ENCODE results near the gene CD9. TPM values are rescaled to one million over a fixed set of nuclear protein-coding genes. Genes with fewer than 3 reads are reported as not detected.

The CD9 gene
- total RNA-seq, 2 experiments from 2014 or later, result 5.4 to 5.7 TPM

GRCh38 chr12:6167327-6168280 lies 32.6 kb upstream of the CD9 start:
- H3K27ac Mint-ChIP-seq, result peak overlapping the region; percentile 31
- ChIA-PET POLR2A (interaction anchor here (0.6 kb wide), 1 partner anchor 13 kb away, joined by 3 read pairs; no protein-coding TSS in a partner anchor), CTCF (interaction anchor here (0.6 to 2.4 kb wide), 4 partner anchors 28 to 111 kb away, joined by 5 to 6 read pairs (median 6); no protein-coding TSS in a partner anchor)
- H3K36me3 Mint-ChIP-seq (ENCODE audit: low read depth), result no peaks in the 10 kb centered on the region
- H3K9me3 Mint-ChIP-seq, result no peaks in the 10 kb centered on the region
- H3K4me1 Mint-ChIP-seq, result peaks cover 25% of the 10 kb centered on the region
- peaks cover 2% of the 10 kb centered on the region for H3K27me3 Mint-ChIP-seq
- H3K4me3 Mint-ChIP-seq, result no peak overlapping the region
- DNase-seq, result peak; percentile 34

- no peaks in the 10 kb centered on the region for H3K36me3 Mint-ChIP-seq (ENCODE audit: low read depth)
- ChIA-PET POLR2A (no interaction called here), CTCF (interaction anchor here (0.5 kb wide), 1 partner anchor 1105 kb away, joined by 3 read pairs; no protein-coding TSS in a partner anchor)
- DNase-seq, result no peak
- H3K4me1 Mint-ChIP-seq, result peaks cover 25% of the 10 kb centered on the region
- H3K4me3 Mint-ChIP-seq, result no peak overlapping the region
- H3K27me3 Mint-ChIP-seq, result peaks cover 2% of the 10 kb centered on the region
- H3K9me3 Mint-ChIP-seq, result no peaks in the 10 kb centered on the region
- no peak overlapping the region for H3K27ac Mint-ChIP-seq
Measured at GRCh38 chr12:6171409-6172015, 28.7 kb upstream of the CD9 start.

- Mint-ChIP-seq H3K4me1 (peaks cover 22% of the 10 kb centered on the region), H3K4me3 (no peak overlapping the region), H3K9me3 (no peaks in the 10 kb centered on the region), H3K27ac (no peak overlapping the region), H3K27me3 (peaks cover 2% of the 10 kb centered on the region), H3K36me3 (ENCODE audit: low read depth) (no peaks in the 10 kb centered on the region)
- DNase-seq, result no peak
- ChIA-PET POLR2A (no interaction called here), CTCF (no interaction called here)
Measured at GRCh38 chr12:6172086-6172485, 28.1 kb upstream of the CD9 start.

GRCh38 chr12:6172862-6173261 lies 27.3 kb upstream of the CD9 start:
- H3K4me1 Mint-ChIP-seq, result peaks cover 15% of the 10 kb centered on the region
- no peak overlapping the region for H3K4me3 Mint-ChIP-seq
- POLR2A ChIA-PET, result no interaction called here
- CTCF ChIA-PET, result interaction anchor here (1.1 to 1.3 kb wide), 2 partner anchors 11 to 23 kb away, joined by 3 read pairs; no protein-coding TSS in a partner anchor
- H3K27ac Mint-ChIP-seq, result no peak overlapping the region
- H3K36me3 Mint-ChIP-seq (ENCODE audit: low read depth), result no peaks in the 10 kb centered on the region
- no peaks in the 10 kb centered on the region for H3K9me3 Mint-ChIP-seq
- H3K27me3 Mint-ChIP-seq, result peaks cover 2% of the 10 kb centered on the region
- no peak for DNase-seq

- POLR2A ChIA-PET, result no interaction called here
- H3K27me3 Mint-ChIP-seq, result no peaks in the 10 kb centered on the region
- CTCF ChIA-PET, result interaction anchor here (0.6 kb wide), 2 partner anchors 76 to 182 kb away, joined by 3 read pairs; no protein-coding TSS in a partner anchor
Measured at GRCh38 chr12:6177642-6178358, 22.4 kb upstream of the CD9 start.

GRCh38 chr12:6178981-6179761 lies 21.0 kb upstream of the CD9 start:
- no peak overlapping the region for H3K4me3 Mint-ChIP-seq
- H3K4me1 Mint-ChIP-seq, result no peaks in the 10 kb centered on the region
- CTCF ChIA-PET, result no interaction called here
- DNase-seq, result no peak
- no peaks in the 10 kb centered on the region for H3K36me3 Mint-ChIP-seq (ENCODE audit: low read depth)
- POLR2A ChIA-PET, result no interaction called here
- no peaks in the 10 kb centered on the region for H3K27me3 Mint-ChIP-seq
- H3K9me3 Mint-ChIP-seq, result no peaks in the 10 kb centered on the region
- no peak overlapping the region for H3K27ac Mint-ChIP-seq

More at GRCh38 chr12:6177642-6178358, 22.4 kb upstream of the CD9 start:
- Mint-ChIP-seq H3K36me3 (ENCODE audit: low read depth) (no peaks in the 10 kb centered on the region), H3K4me3 (no peak overlapping the region), H3K4me1 (no peaks in the 10 kb centered on the region), H3K27ac (no peak overlapping the region), H3K9me3 (no peaks in the 10 kb centered on the region)
- DNase-seq, result no peak

GRCh38 chr12:6180268-6181051 lies 19.7 kb upstream of the CD9 start:
- ChIA-PET CTCF (no interaction called here), POLR2A (no interaction called here)
- no peak overlapping the region for H3K4me3 Mint-ChIP-seq
- no peaks in the 10 kb centered on the region for H3K36me3 Mint-ChIP-seq (ENCODE audit: low read depth)
- no peaks in the 10 kb centered on the region for H3K9me3 Mint-ChIP-seq
- H3K27me3 Mint-ChIP-seq, result no peaks in the 10 kb centered on the region
- DNase-seq, result no peak
- no peaks in the 10 kb centered on the region for H3K4me1 Mint-ChIP-seq
- H3K27ac Mint-ChIP-seq, result no peak overlapping the region

GRCh38 chr12:6181166-6181565 lies 19.0 kb upstream of the CD9 start:
- no peak overlapping the region for H3K4me3 Mint-ChIP-seq
- CTCF ChIA-PET, result no interaction called here

GRCh38 chr12:6181583-6182278 lies 18.5 kb upstream of the CD9 start:
- CTCF ChIA-PET, result interaction anchor here (0.8 kb wide), 1 partner anchor 14 kb away, joined by 4 read pairs; no protein-coding TSS in a partner anchor
- POLR2A ChIA-PET, result no interaction called here
- no peak for DNase-seq
- Mint-ChIP-seq H3K4me1 (no peaks in the 10 kb centered on the region), H3K36me3 (ENCODE audit: low read depth) (no peaks in the 10 kb centered on the region), H3K9me3 (no peaks in the 10 kb centered on the region), H3K27me3 (no peaks in the 10 kb centered on the region), H3K4me3 (no peak overlapping the region), H3K27ac (no peak overlapping the region)

More at GRCh38 chr12:6181166-6181565, 19.0 kb upstream of the CD9 start:
- POLR2A ChIA-PET, result no interaction called here
- Mint-ChIP-seq H3K36me3 (ENCODE audit: low read depth) (no peaks in the 10 kb centered on the region), H3K27me3 (no peaks in the 10 kb centered on the region), H3K4me1 (no peaks in the 10 kb centered on the region), H3K27ac (no peak overlapping the region), H3K9me3 (no peaks in the 10 kb centered on the region)
- no peak for DNase-seq

- Mint-ChIP-seq H3K4me3 (no peak overlapping the region), H3K36me3 (ENCODE audit: low read depth) (no peaks in the 10 kb centered on the region), H3K4me1 (no peaks in the 10 kb centered on the region), H3K27me3 (no peaks in the 10 kb centered on the region), H3K27ac (no peak overlapping the region), H3K9me3 (no peaks in the 10 kb centered on the region)
- POLR2A ChIA-PET, result no interaction called here
- CTCF ChIA-PET, result interaction anchor here (0.8 to 1.6 kb wide), 2 partner anchors 9 to 13 kb away, joined by 3 to 4 read pairs; no protein-coding TSS in a partner anchor
- DNase-seq, result no peak
Measured at GRCh38 chr12:6182279-6182898, 17.8 kb upstream of the CD9 start.
